HG02623 (cell line): Measurements from ENCODE around the gene UQCRC2.
"Not testable (repeated sequence)": the region's sequence is repeated elsewhere in the genome, so short reads cannot be mapped to it uniquely, and the experiment has no call there.

Source experiments
- ATAC-seq: cut with Tn5 transposase; IDR thresholded peaks from one replicate; pipeline ENCODE4 v1.9.1; 2021; ENCODE audit warnings: moderate library complexity; ENCODE audit not compliant: unreplicated experiment

UQCRC2 gene

GRCh38 chr16:21980032-21980431 is 26.9 kb downstream of the UQCRC2 start:
- ATAC-seq: no peak

GRCh38 chr16:21982108-21982507 is 28.9 kb downstream of the UQCRC2 start:
- ATAC-seq: no peak

GRCh38 chr16:21984062-21984461 is 30.9 kb downstream of the UQCRC2 start:
- no peak for ATAC-seq

GRCh38 chr16:21985524-21985923 is 32.4 kb downstream of the UQCRC2 start:
- no peak for ATAC-seq

- no peak for ATAC-seq
These were observed 33.6 kb downstream of the UQCRC2 start for GRCh38 chr16:21986692-21987246.

DNA sequence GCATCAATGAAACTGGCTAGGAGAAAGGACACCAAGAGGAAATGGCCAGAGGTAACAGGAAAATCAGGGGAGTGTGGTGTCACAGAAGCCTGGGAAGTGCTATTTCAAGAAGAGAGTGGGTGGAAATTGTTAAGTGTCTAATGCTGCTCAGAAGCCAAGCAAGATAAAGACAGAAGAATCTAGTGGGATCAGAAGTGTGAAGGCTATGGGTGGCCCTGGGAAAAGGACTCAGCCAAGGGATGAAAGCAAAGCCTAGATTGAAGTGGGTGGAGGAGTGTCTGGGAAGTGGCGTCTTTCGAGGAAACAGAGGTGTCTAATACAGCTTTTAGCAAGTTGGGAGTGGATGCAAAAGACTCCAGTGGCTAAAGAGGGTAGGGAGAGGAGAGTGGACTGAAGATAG is 34.3 kb downstream of the UQCRC2 start:
- no peak for ATAC-seq

DNA sequence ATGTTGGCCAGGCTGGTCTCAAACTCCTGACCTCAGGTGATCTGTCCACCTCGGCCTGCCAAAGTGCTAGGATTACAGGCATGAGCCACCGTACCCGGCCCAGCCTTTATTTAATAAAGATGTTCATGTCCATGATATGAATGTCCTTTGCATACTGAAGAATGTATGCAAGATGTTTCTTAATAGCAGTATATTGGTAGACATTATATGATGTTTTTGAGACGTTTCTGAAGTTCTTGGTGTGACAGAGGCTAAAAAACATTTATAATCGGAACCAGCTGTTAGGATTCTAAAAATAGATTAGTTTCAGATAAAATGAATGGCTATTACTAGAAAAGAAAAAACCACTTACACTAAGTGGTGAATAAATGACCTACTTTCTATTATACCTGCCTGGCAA is 36.0 kb downstream of the UQCRC2 start:
- ATAC-seq: no peak

GRCh38 chr16:21989751-21990150 is 36.6 kb downstream of the UQCRC2 start:
- ATAC-seq: no peak

DNA sequence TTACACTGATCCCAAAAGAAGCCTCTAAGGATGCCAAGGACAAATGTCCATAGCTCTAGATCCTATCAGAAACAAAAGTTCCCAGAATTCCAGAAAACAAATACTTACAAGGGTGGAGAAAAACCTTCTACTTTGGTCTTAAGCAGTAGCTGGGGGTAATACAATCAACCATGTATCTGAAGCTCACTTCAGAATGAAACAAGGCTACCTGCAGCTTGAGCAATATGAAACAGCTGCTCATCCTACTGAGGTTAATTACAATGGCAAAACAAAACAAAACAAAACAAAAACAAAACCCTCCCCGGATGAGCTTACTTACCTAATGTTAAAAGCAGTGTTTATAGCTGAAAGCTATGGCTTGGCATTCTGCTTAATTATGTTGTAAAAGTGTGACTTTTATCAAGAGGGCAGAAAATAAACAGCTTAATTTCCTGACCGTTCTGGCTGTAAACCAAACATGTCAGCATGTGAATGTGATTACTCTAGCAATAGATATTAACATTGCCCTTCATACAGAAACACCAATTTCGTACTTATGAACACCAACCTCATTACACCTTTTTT is 37.3 kb downstream of the UQCRC2 start:
- ATAC-seq: no peak

GRCh38 chr16:21991621-21992020 is 38.5 kb downstream of the UQCRC2 start:
- ATAC-seq: no peak

- ATAC-seq: no peak
These were observed 41.8 kb downstream of the UQCRC2 start for GRCh38 chr16:21994856-21995465.

DNA sequence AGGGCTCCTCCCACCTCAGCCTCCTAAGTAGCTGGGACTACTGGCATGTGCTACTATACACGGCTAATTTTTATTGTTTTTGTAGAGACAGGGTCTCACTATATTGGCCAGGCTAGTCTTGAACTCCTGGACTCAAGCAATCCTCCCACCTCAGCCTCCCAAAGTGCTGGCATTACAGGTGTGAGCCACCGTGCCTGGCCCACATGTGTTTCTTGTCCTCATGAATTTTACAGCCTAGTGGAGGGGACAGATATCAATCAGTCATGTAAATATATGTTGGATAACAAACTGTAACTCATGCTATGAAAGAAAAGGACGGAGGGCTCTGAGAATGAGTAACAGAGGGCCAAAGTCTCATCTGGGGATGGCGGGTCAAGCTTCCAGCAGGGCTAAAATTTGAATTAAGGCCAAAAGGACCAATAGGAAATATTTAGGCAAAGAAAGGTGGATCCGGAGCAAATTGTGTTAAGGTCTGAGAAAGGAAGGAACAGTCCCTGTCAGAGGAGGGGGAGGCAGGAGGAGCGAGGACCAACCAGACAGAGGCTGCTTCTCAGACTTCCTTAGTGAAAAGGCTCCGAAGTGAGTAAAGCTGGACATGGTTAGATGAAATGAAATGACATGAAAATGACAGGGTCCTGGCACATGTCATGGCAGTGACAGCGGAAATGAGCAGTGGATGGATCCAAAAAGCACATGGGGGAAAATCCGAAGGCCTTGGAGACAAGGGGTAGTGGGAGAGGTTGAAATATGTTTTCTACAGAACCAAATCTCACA is 43.9 kb downstream of the UQCRC2 start:
- ATAC-seq: no peak

DNA sequence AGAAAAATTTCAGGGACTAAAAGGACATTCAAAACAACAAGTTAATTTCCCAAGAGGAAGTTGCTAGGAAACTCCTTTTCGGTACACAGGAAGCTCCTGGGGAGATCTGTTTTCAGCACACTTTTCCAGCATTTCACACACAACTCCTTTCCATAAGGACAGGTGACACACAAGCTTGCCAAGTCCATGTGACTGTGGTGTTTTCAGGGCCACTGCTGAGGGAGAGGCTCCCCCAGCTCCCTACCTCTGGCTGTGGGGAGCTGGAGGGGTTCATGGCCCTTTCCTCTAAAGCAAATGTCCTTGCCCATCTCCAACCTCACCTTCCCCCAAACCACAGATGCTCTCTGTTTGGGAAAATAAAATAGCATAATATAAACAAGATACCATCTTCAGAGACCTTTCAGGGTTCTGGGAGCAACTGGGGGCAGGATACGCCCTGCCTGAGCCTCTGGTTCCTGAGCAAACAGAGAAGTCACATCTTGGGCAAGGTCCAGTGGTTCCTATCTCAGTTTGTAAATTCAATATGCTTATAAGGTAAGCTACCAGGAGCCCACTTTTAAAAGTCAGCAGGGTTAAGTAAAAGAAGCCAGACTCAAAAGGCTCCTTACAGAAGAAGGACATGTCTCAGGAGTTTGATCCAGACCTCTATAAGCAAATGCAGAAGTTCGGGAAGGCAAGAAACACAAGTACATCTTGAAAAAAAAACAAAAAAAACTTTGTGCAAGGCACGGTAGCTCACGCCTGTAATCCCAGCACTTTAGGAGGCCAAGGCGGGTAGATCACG is 44.7 kb downstream of the UQCRC2 start:
- ATAC-seq: no peak

GRCh38 chr16:22001591-22001990 is 48.4 kb downstream of the UQCRC2 start:
- ATAC-seq: no peak

DNA sequence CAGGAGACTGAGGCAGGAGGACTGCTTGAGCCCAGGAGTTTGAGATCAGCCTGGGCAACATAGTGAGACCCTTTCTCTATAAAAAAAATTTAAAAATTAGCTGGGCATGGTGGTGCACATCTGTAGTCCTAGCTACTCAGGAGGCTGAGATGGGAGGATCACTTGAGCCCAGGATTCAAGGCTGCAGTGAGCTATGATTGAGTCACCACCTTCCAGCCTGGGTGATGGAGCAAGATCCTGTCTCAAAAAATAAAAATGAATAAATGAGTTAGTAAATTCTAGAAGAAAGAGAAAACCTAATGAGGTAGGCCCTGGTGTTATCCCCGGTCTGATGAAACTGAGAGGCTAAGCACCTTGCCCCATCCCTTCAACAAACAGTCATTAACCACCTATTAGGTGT is 48.9 kb downstream of the UQCRC2 start:
- not testable (repeated sequence) for ATAC-seq

DNA sequence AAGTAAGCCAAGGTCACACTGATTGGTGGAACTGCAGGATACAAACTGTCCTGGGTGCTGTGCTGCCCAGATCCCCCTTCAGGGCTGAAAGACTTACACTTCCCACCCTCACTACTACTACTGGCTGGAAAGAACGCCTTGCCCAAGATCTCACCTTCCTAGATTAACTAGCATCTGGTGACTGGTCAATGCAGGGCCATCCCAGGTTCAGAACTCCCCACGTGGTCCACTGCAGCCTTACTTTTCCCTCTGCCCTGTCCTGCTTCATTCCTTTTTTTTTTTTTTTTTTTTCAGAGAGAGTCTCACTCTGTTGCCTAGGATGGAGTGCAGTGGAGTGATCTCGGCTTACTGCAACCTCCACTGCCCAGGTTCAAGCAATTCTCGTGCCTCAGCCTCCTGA is 50.0 kb downstream of the UQCRC2 start:
- ATAC-seq: no peak

- no peak for ATAC-seq
These were observed 51.2 kb downstream of the UQCRC2 start for GRCh38 chr16:22004341-22004740.

DNA sequence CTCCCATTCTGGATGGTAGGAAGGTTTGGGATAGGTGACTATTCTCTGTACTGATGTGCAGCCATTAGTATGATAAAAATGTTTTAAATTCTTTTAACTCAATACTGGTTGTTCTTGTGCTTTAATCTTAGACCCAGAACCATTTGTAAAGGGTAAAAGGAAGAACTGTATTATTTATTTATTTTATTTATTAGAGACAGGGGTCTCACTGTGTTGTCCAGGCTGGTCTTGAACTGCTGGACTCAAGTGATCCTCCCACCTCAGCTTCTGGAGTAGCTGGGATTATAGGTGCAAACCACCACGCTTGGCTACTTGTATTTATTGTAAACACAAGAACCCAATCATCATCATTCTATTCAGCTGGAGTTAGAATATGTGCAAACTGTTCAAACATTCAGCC is 52.6 kb downstream of the UQCRC2 start:
- ATAC-seq: no peak

DNA sequence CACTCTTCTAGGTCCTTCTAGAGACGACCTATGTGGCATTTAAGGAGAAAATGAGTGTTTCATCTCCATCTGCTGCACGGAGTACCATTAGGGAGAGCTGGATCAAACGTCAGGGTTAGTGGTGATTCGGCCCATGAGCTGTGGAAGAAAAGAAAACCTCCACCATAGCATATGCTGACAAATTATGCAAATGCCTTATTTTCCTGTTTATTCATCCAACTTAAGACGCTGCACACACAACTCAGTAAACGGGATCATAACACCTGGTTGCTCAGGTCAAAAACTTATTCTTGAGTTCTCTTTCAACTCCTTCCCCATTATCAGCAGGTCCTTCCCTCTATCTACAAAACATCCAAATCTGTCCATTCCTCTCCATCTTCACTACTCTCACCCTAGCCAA is 53.5 kb downstream of the UQCRC2 start:
- ATAC-seq: no peak

GRCh38 chr16:22007159-22007508 is 54.0 kb downstream of the UQCRC2 start:
- ATAC-seq: no peak

GRCh38 chr16:22007509-22008214 is 54.5 kb downstream of the UQCRC2 start, which contains the start of gene MOSMO:
MOSMO (plus strand) TSS chr16:22008111; CDS start chr16:22008302, 191 bp downstream.
- ATAC-seq: peak; percentile 62
